K562 (cell line): ENCODE data around the gene RAB3D. TPM values are rescaled to one million over a fixed set of nuclear protein-coding genes. Genes with fewer than 3 reads are reported as not detected.

ENCODE experiments used
- PBX2 ChIP-seq, 2 experiments: IDR thresholded peaks in 1 of 2; conservative IDR thresholded peaks in 1 of 2; 2 replicates each; pipeline ENCODE4 v1.6.1; 2016; ENCODE audit warnings: low read depth in 2 of 2, mild to moderate bottlenecking in 1 of 2, missing compliant biosample characterization in 1 of 2, missing genetic modification characterization in 1 of 2, moderate library complexity in 1 of 2
- PKNOX1 ChIP-seq: fragments of 450-650 bp; IDR thresholded peaks from 2 replicates; pipeline ENCODE4 v1.6.1; 2016
- POLR3A ChIP-seq: IDR thresholded peaks from 2 replicates; pipeline ENCODE4 v1.6.1; 2011; ENCODE audit warnings: borderline replicate concordance, mild to moderate bottlenecking, moderate library complexity; ENCODE audit not compliant: insufficient read length, insufficient read depth; ENCODE audit errors: extremely low read depth
- POU5F1 ChIP-seq: fragments of 150-350 bp; IDR thresholded peaks from 2 replicates; pipeline ENCODE4 v1.6.1; 2014; ENCODE audit warnings: borderline replicate concordance, low read length, low read depth, mild to moderate bottlenecking; ENCODE audit not compliant: partially characterized antibody
- PPARD ChIP-seq: fragments of 250-450 bp; sonication (Bioruptor Pico); IDR thresholded peaks from 2 replicates; pipeline ENCODE4 v1.8.0; 2022; ENCODE audit warnings: inconsistent platforms, mild to moderate bottlenecking, moderate library complexity
- RBM22 ChIP-seq: fragments of 200-400 bp; formaldehyde crosslinking; IDR thresholded peaks from 2 replicates; pipeline ENCODE4 v1.6.1; 2018; ENCODE audit warnings: low read length, low read depth; ENCODE audit not compliant: poor library complexity, severe bottlenecking
- polyA plus RNA-seq, 8 experiments: library from polyadenylated mRNA; depleted of rRNA in 4 of 8; stranded (reverse) in 5 of 8; unstranded in 3 of 8; fragments of >200 nt; fragmentation: Nextera tagmentation in 2 of 8; fragmentation: Illumina TruSeq in 1 of 8; extraction: Ambion mirVana in 2 of 8; extraction: Trizol in 1 of 8; gene quantifications; 2 replicates each; pipeline versions ENCODE4 v1.2.1 to v1.2.3, GENCODE V29; 2011 to 2014; ENCODE audit warnings: inconsistent platforms in 1 of 8, missing spikeins in 1 of 8
- total RNA-seq, 7 experiments: library from RNA; depleted of rRNA in 6 of 7; stranded (reverse); fragments of >200 nt in 6 of 7; fragmentation: Illumina TruSeq in 2 of 7; extraction: Trizol in 2 of 7; gene quantifications; 2 replicates each; pipeline versions ENCODE4 v1.2.1 to v1.2.3, GENCODE V29; 2011 to 2021; ENCODE audit warnings: low replicate concordance in 1 of 7

RAB3D gene
- total and polyA plus RNA-seq, 9 of the 15 experiments (the other 6 are each of a cell fraction or from before 2014, with no cell fraction given) = 0.34 to 3.3 (median 1.3) TPM

GRCh38 chr19:11373166-11373884, 33.9 kb upstream of the RAB3D start (continued):
- peak; percentile 54 for TF ChIP-seq RBM22
- no peak for TF ChIP-seq POU5F1
- peak; percentile 79 for TF ChIP-seq PBX2 (CRISPR knock-in tag; IDR thresholded peaks at IDR 0.05; ENCODE audit: low read depth)
- TF ChIP-seq PBX2 (tag; conservative IDR thresholded peaks at IDR 0.05; ENCODE audit: low read depth) = peak; percentile 84
- TF ChIP-seq PKNOX1 = peak; percentile 97
- TF ChIP-seq POLR3A = no peak
- no peak for TF ChIP-seq PPARD
- TF ChIP-seq, all 486 proteins: peak for 10
